ENCODE results near the gene OR10C1.

- no peak for TF ChIP-seq CTCF (IDR thresholded peaks at IDR 0.05)
- TF ChIP-seq POLR2AphosphoS5 (IDR thresholded peaks at IDR 0.05), result no peak
- TF ChIP-seq EP300 (IDR thresholded peaks at IDR 0.05; ENCODE audit: low read depth), result no peak
- TF ChIP-seq POLR2A (IDR thresholded peaks at IDR 0.05), result no peak
Measured at GRCh38 chr6:29465801-29466200, 26.7 kb downstream of the OR10C1 start.

Data from transverse colon (tissue), 4 donors.